ENCODE data around the gene ZSCAN2. TPM values are rescaled to one million over a fixed set of nuclear protein-coding genes. Genes with fewer than 3 reads are reported as not detected.
A peak's percentile ranks its signal among the peaks of the same experiment; 100 is the strongest.
"Not testable (repeated sequence)": the region's sequence is repeated elsewhere in the genome, so short reads cannot be mapped to it uniquely, and the experiment has no call there.

ZSCAN2 gene
- total RNA-seq, 1 donor: 5.2 TPM

GRCh38 chr15:84582583-84583157 lies 18.1 kb upstream of the ZSCAN2 start:
- no peak for TF ChIP-seq CTCF (IDR thresholded peaks at IDR 0.05; ENCODE audit: insufficient read depth, low read length)
- DNase-seq (ENCODE audit: low read depth): no peak
- no peak overlapping the region for H3K4me3 ChIP-seq (ENCODE audit: low read depth, low read length)

GRCh38 chr15:84583921-84584320 lies 16.9 kb upstream of the ZSCAN2 start:
- not testable (repeated sequence) for H3K4me3 ChIP-seq (ENCODE audit: low read depth, low read length)
- DNase-seq (ENCODE audit: low read depth): peak; percentile 20

- peak; percentile 28 for DNase-seq (ENCODE audit: low read depth)
- TF ChIP-seq CTCF (IDR thresholded peaks at IDR 0.05; ENCODE audit: insufficient read depth, low read length): no peak
- no peak overlapping the region for H3K4me3 ChIP-seq (ENCODE audit: low read depth, low read length)
These were observed 14.1 kb upstream of the ZSCAN2 start for GRCh38 chr15:84586696-84587095.

- peak; percentile 79 for TF ChIP-seq CTCF (IDR thresholded peaks at IDR 0.05; ENCODE audit: insufficient read depth, low read length)
- peak overlapping the region; percentile 58 for H3K4me3 ChIP-seq (ENCODE audit: low read depth, low read length)
- peak; percentile 78 for DNase-seq (ENCODE audit: low read depth)
These were observed 12.5 kb upstream of the ZSCAN2 start for GRCh38 chr15:84588053-84588874.

GRCh38 chr15:84590406-84590805 lies 10.4 kb upstream of the ZSCAN2 start:
- DNase-seq (ENCODE audit: low read depth): no peak
- TF ChIP-seq CTCF (IDR thresholded peaks at IDR 0.05; ENCODE audit: insufficient read depth, low read length): no peak

GRCh38 chr15:84591815-84592214 lies 9.0 kb upstream of the ZSCAN2 start:
- DNase-seq (ENCODE audit: low read depth): no peak
- H3K4me3 ChIP-seq (ENCODE audit: low read depth, low read length): no peak overlapping the region
- TF ChIP-seq CTCF (IDR thresholded peaks at IDR 0.05; ENCODE audit: insufficient read depth, low read length): no peak

More at GRCh38 chr15:84590406-84590805, 10.4 kb upstream of the ZSCAN2 start:
- H3K4me3 ChIP-seq (ENCODE audit: low read depth, low read length): no peak overlapping the region

- no peak overlapping the region for H3K4me3 ChIP-seq (ENCODE audit: low read depth, low read length)
- DNase-seq (ENCODE audit: low read depth): no peak
- no peak for TF ChIP-seq CTCF (IDR thresholded peaks at IDR 0.05; ENCODE audit: insufficient read depth, low read length)
These were observed 6.1 kb upstream of the ZSCAN2 start for GRCh38 chr15:84594617-84595290.

Data from fibroblast of the aortic adventitia (primary cell).